Stimulated activated CD4-positive, alpha-beta T cell treated with anti-CD3 and anti-CD28 coated beads, Interleukin-4, amount 100 ng/mL, for 24 hours (primary cell): Measurements from ENCODE around the gene TAMALIN.
A peak's percentile ranks its signal among the peaks of the same experiment; 100 is the strongest.

Experiments
- DNase-seq: peaks from one replicate; pipeline ENCODE4 v3.0.0-alpha.2; 2020

The TAMALIN gene

GRCh38 chr12:51985154-51985835 lies 21.5 kb upstream of the TAMALIN start:
- no peak for DNase-seq

- no peak for DNase-seq
Observed at GRCh38 chr12:51986834-51987233, 19.9 kb upstream of the TAMALIN start.

GRCh38 chr12:51992246-51992645 lies 14.5 kb upstream of the TAMALIN start:
- no peak for DNase-seq

GRCh38 chr12:51994539-51994820 lies 12.3 kb upstream of the TAMALIN start:
- no peak for DNase-seq

GRCh38 chr12:51994959-51995358 lies 11.8 kb upstream of the TAMALIN start:
- DNase-seq = no peak

GRCh38 chr12:51997136-51997535 lies 9.6 kb upstream of the TAMALIN start:
- DNase-seq = no peak

- DNase-seq = no peak
Observed at GRCh38 chr12:52003016-52003550, 3.7 kb upstream of the TAMALIN start.

GRCh38 chr12:52003591-52003990 lies 3.2 kb upstream of the TAMALIN start:
- DNase-seq = no peak

GRCh38 chr12:52004042-52004648 lies 2.6 kb upstream of the TAMALIN start:
- DNase-seq = no peak

- no peak for DNase-seq
Observed at GRCh38 chr12:52005218-52005902, 1.4 kb upstream of the TAMALIN start.

- DNase-seq = no peak
Observed at GRCh38 chr12:52005903-52006703, 643 bp upstream of the TAMALIN start.

GRCh38 chr12:52007158-52007921 lies 594 bp downstream of the TAMALIN start:
- peak; percentile 49 for DNase-seq

GRCh38 chr12:52007982-52008510 lies 1.3 kb downstream of the TAMALIN start:
- DNase-seq = no peak

GRCh38 chr12:52009081-52009751 lies 2.5 kb downstream of the TAMALIN start:
- no peak for DNase-seq

- no peak for DNase-seq
Observed at GRCh38 chr12:52010152-52010622, 3.4 kb downstream of the TAMALIN start.

GRCh38 chr12:52010692-52011601 lies 4.2 kb downstream of the TAMALIN start:
- no peak for DNase-seq

GRCh38 chr12:52011602-52012214 lies 5.0 kb downstream of the TAMALIN start:
- no peak for DNase-seq

GRCh38 chr12:52013626-52014310 lies 7.0 kb downstream of the TAMALIN start:
- DNase-seq = no peak
